GM18526 (cell line): Measurements from ENCODE around the gene CXXC5.

Source experiments
- POLR2A ChIP-seq: IDR thresholded peaks from 3 replicates; pipeline ENCODE4 v1.6.1; 2011; ENCODE audit not compliant: insufficient read length; ENCODE audit errors: extremely low read depth

Gene CXXC5

DNA sequence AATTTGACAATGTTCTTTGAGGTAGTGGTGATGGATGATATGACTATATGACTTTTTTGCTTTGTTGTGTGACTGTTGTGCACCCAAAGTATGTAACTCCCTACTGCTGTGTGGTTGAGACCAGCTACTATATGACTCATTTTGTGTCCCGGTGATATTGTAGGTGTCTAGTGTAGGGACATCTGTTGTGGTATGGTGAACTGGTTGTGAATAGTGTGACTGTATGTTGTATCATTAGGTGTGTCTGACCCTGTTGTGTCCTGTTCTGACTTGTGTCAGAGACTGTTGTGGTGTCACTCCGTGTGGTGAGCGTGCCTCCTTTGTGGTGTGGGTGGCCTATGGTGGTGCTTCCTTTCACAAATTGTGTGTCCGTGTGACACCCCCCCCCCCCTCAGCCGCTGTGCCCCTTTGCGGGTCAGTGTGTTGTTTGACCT lies 11.2 kb upstream of the CXXC5 start:
- no peak for TF ChIP-seq POLR2A

DNA sequence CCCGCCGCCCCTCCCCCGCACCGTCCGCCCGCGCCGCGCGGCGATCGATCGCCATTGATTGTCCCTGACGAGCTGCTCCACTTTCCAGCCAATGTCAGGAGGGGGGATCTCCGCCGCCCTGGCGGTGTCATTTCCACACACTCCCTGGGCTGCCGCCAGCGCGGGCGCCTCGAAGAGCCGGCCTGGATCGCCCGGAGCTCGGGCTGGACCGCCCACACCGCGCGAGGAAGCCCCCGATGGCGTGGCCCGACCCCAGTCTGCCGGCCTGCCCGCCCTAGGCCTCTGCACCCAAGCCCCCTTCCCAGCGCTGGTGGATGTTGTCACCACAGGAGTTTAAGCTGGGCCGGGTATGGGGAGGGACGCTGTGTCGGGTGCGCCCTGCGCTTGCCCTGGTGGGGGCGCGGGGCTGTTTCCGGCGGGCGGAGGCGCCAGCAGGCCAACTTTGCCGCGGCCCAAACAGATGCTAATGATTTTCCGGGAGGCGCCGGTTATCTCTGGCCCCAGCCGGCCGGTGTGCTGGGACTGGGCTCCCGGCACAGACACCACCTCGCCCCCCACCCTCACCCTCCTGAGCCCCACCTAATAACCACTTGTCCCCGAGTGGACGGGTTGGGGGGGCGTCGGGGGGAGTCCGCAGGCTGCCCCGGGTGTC lies 10.6 kb upstream of the CXXC5 start:
- no peak for TF ChIP-seq POLR2A

DNA sequence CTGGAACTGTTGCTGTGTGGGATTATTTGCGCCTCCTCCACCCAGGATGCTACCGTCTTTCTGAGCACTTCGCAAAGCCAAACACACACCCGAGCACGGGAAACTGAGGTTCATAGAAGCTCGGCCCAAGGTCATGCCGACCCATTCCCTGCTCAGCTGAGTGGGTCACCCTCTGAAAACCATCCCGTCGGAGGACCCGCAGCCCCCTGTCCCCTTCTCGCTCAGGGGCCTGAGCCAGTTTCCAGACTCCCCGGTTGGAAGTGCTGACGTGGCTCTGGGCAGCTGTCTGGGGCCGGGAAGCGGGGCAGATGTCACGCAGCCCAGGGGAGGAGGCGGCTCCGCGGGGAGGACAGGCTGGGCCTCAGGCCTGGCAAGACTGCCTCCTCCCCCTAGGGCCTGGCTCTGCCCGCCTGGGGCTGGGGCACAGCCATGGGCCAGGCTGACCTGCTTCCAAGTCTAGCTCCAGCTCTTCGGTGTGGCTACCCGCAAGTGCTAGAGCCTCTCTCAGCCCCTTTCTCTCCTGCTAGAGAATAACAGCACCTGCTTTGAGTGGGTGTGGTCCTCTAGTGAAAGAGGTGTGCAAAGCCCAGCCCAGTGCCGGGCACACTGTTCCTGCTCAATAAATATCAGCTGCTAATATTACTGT lies 9.9 kb upstream of the CXXC5 start:
- TF ChIP-seq POLR2A, result peak; percentile 23

GRCh38 chr5:139638736-139639618 lies 9.2 kb upstream of the CXXC5 start:
- no peak for TF ChIP-seq POLR2A

DNA sequence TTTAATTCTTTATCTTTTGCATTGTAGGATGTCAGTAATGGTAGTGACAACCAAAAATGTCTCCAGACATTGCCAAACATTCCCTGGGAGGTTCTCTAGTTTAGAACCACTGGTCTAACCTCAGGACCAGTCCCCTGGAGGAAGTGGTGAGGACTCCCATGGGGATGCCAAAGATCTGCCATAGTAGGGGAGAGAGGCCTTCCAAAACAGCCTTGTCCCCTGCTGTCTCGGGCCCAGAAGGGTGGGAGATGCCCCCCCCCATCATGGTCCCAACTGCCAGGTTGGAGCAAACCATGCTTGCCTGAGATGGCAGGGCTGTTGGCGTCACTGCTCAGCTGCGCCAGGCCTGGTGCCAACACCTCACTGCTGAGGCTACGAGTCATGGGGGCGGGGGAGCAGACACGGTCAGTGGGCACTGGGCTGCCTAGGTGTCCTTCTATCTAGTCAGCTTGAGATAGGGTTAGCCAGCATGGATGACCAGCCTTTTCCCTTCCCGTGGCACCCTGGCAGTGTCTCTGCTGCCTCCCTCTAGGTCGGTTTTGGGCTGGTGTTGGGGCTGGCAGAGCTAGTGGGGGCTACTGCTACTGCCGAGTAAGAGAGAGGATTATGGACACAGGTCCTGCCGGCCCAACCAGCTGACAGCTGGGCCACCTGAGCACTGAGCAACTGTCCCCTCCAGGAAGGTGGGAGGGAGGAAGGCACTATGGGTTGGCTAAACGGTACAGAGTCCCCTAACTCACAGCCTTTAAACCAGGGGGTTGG lies 8.3 kb upstream of the CXXC5 start:
- no peak for TF ChIP-seq POLR2A

DNA sequence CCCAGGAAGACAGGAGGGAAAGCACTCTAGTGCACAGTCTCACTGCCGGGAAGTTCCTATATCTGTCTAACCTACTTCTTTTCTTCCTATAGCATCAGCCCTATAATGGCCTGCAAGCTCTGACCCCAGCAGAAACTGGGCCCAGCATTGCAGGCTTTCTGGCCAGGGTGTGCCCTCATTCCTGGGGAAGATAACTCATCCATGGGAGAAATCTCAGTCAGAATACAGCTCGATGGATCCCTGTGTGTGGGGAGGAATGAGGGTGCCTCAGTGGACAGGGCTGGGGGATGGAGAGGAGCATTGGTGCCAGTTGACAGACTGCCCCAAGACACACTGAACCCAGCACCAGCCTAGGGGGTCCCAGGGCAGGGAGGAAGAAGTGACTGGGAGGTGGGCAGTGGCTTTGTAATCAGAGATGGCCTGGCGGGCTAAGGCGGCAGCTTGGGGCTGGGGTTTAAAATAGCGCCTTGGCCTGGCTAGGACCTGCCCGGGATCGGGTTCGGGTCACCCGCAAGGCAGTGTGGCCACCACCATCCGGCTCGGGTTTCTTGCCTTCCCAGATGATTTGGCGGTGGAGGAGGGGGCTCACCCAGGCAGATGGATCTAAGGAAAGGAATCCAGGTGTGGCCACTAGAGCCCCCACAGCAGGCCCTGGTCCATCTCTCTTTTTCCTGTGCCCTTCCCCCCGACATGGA lies 7.6 kb upstream of the CXXC5 start:
- no peak for TF ChIP-seq POLR2A

GRCh38 chr5:139641116-139642080 lies 6.8 kb upstream of the CXXC5 start:
- no peak for TF ChIP-seq POLR2A

- TF ChIP-seq POLR2A, result no peak
These were observed 5.9 kb upstream of the CXXC5 start for GRCh38 chr5:139642213-139642612.

- TF ChIP-seq POLR2A, result no peak
These were observed 5.0 kb upstream of the CXXC5 start for GRCh38 chr5:139642891-139643871.

GRCh38 chr5:139644001-139644456 lies 4.1 kb upstream of the CXXC5 start:
- no peak for TF ChIP-seq POLR2A

GRCh38 chr5:139644646-139645429 lies 3.3 kb upstream of the CXXC5 start:
- no peak for TF ChIP-seq POLR2A

DNA sequence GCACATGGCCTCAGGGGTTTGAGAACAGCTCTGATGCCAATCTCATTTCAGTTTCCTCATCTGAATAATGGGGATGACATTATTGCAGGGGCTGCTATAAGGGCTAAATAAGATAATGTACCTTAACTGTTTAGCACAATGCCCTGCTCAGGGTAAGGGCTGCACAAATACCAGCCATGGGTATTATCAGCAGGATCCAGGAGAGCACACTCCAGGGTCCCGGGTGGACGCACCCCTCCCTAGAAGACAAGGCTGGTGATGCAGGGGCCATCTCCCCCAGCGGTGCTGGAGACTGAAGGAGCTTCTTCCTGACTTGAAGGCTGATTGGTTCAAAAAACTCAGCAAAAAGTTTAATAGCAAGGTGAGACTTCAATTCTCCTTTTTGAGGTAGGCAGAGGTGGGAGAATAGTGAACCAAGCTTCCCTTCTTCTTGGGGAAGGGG lies 2.7 kb upstream of the CXXC5 start:
- no peak for TF ChIP-seq POLR2A

DNA sequence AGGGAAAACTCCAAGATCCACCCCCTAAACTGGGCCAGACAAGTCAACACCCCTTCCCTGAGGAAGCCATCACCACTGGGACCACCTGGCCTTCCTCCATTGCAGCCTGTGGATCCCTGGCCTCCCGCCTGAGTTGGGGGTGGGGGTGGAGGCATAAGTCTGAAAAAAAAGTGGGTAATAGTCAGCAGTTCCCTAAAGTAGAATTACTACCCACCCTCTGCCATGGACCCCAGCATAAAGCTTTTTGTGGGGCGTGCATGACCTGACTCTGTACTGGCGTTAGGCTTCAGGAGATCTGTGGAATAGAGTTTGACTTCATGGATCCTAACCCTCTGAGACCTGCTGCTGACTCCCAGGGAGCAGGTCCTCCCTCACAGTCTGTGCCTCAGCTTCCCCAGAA lies 2.0 kb upstream of the CXXC5 start:
- TF ChIP-seq POLR2A, result no peak
